GM19463 (cell line): ENCODE measurements around the gene BICD1.
A peak's percentile ranks its signal among the peaks of the same experiment; 100 is the strongest.
"Not testable (repeated sequence)": the region's sequence is repeated elsewhere in the genome, so short reads cannot be mapped to it uniquely, and the experiment has no call there.

ENCODE experiments used
- ATAC-seq: cut with Tn5 transposase; IDR thresholded peaks from one replicate; pipeline ENCODE4 v1.9.1; 2021; ENCODE audit warnings: mild to moderate bottlenecking, moderate library complexity; ENCODE audit not compliant: unreplicated experiment

The BICD1 gene

GRCh38 chr12:32183650-32184049 lies 77.0 kb downstream of the BICD1 start:
- no peak for ATAC-seq

GRCh38 chr12:32187127-32187526 lies 80.5 kb downstream of the BICD1 start:
- not testable (repeated sequence) for ATAC-seq

DNA sequence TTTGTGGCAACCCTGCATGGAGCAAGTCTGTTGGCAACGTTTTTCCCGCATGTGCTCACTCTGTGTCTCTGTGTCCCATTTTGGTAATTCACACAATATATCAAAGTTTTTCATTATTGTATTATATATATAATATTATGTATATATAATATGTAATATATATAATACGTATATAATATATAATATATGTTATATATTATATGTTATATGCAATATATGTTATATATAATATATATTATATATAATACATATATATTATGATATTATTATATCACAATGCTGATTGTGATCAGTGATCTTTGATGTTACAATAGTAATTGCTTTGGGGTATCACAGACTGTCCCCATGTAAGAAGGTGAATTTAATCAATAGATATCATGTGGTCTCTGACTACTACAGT lies 84.8 kb downstream of the BICD1 start:
- ATAC-seq = no peak

DNA sequence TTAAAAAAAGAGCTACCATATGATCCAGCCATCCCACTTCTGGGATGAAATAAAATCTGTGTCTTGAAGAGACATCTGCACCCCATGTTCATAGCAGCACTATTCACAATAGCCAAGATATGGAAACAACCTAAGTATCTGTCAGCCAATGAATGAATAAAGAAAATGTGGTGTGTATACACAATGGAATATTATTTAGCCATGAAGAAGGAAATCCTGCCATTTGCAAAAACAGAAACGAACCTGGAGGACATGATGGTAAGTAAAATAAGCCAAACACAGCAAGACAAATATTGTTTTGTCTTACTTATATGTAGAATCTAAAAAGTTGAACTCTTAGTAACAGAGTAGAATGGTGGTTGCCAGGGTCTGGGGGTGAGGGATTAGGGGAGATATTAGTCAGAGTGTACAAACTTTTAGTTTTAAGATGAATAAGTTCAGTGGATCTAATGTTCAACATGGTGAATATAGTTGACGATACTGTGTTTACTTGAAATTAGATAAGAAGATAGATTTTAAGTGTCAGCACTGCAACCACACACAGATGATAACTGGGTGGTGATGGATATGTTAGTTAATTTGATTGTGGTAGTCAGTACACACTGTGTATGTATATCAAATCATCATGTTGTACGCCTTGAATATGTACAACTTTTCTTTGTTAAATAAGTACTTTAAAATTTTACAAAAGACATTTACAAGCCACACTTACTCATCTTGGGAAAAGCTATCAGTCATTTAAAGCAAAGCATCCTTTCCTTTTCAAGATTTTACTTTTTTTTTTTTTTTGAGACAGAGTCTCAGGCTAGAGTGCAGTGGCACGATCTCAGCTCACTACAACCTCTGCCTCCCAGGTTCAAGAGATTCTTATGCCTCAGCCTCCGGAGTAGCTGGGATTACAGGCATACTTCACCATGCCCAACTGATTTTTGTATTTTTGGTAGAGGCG lies 89.9 kb downstream of the BICD1 start:
- no peak for ATAC-seq

- no peak for ATAC-seq
Measured at GRCh38 chr12:32197421-32197820, 90.8 kb downstream of the BICD1 start.

GRCh38 chr12:32198555-32198954 lies 91.9 kb downstream of the BICD1 start:
- ATAC-seq = no peak

DNA sequence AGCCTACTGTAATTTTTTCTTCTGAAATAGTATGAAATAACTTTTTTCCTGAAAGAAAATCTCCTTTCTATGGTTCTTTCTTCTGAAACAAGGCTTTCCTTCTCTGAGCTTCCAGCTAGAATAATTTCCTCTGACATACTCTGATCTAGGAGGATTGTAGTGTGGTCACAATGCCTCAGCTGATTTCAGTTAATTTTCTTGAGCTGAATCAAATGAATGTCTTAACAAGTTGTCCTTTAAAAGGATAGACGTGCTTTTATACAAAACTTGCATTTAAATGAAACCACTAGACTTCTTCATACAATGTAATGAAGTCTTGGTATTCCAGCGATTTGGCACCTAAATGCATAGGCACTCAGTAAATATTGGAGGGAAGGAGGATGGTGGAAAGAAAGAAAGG lies 94.4 kb downstream of the BICD1 start:
- no peak for ATAC-seq

DNA sequence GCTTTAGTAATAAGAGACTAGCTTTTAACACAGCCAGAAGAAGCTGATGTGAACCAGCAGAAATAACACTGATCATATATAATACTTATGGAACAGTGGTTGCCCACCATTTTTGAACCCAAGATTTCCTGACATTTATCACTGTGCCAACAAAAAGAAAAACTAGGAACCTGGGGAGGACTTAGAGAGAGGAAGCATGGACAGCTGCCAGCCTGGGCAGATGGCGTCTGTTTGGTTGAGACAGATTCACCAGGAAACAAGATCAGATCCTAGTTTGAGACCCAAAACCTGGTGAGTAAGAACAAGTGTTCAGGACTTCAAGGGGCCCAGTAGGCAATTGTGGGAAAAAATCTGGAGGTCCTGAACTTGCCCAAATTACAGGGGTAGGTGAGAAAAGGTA lies 95.3 kb downstream of the BICD1 start:
- no peak for ATAC-seq

DNA sequence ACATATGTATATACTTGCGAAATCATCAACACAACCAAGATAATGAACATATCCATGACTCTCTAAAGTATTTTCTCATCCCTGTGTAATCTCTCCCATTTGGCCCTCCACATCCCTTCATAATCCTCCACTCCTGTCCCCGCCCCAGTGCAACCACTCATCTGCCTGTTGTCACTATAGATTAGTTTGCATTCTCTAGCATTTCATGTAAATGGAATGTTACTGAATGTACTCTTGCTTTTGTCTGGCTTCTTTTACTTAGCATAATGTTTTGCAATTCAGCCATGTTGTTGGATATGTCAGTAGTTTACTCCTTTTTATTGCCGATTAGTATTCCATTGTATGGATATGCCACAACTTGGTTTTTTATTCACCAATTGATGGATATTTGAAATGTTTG lies 99.1 kb downstream of the BICD1 start:
- no peak for ATAC-seq

GRCh38 chr12:32208355-32208754 lies 101.7 kb downstream of the BICD1 start:
- ATAC-seq = no peak

GRCh38 chr12:32211066-32211899 lies 104.6 kb downstream of the BICD1 start:
- no peak for ATAC-seq

DNA sequence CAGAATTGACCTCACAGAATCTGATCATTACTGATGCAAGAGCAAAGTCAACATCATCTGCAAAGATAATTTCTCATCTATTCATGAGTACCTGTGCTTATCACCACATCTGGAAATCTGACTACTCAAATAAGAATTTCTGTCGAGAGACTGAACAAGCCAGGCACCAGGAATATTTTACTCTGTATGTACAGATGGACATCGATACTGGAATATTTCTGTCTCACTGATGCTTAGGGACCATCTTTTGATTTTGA lies 105.2 kb downstream of the BICD1 start:
- no peak for ATAC-seq

GRCh38 chr12:32214723-32215122 lies 108.1 kb downstream of the BICD1 start:
- no peak for ATAC-seq

GRCh38 chr12:32217354-32218310 lies 111.0 kb downstream of the BICD1 start:
- ATAC-seq = peak; percentile 65

DNA sequence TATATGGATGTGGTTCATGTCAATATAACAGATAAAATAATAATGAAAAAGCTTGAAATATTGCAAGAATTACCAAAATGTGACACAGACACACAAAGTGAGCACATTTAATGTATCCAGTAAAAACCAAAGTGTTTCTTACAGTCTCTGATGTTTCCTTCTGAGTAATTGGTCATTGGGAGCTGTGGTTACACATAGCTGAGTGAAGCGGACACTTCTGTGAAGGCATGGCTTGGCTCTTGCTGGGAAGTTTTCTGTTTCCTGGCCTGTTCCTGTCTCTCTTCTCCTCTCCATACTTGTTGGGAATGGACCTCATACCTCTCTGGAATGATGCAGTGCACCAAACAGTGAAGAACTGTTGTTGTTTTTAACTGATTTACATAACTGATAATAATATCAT lies 117.3 kb downstream of the BICD1 start:
- ATAC-seq = no peak

GRCh38 chr12:32226768-32227167 lies 120.1 kb downstream of the BICD1 start:
- no peak for ATAC-seq

DNA sequence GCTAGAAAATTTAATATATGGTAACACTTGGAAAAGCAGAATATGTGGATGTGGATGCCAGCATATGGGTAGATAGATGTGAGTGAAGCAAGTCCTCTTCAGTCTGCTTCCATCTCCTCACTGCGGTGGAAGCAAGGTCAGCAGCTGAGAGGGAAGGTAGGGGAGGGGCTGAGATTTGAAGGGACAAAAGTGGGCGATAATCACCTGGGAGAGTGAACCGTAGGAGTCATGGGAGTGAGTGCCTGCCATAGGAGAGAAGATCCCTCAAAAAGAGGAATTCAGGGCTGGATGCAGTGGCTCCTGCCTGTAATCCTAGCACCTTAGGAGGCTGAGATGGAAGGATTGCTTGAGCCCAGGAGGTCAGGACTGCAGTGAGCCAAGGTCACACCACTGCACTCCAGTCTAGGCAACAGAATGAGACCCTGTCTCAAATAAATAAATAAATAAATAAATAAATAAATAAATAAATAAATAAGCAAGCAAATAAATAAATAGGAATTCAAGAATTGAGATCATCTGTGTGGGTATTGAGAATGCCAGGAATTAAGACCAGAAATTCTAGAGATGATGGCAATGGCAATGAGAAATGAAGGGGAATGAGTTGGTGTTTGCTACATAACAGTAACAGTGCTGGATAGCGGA lies 123.4 kb downstream of the BICD1 start:
- ATAC-seq = no peak

DNA sequence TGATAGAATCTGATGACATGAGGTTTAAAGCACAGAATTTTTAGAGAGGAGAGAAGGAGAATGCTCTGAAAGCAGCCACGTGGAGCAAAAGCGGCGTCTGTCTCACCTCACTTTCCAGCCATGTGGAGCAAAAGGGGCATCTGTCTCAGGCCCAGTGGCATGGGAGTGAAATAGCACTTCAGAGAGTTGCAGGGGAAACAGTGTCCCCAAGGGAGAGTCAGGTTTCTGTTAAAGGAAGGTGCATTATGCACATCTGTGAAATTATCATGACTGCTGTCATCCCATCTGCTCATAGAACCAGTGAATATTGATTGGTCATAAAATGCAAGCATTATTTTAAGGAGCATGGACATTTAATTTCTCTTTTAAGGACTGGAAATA lies 124.0 kb downstream of the BICD1 start:
- ATAC-seq = no peak

GRCh38 chr12:32231361-32231760 lies 124.7 kb downstream of the BICD1 start:
- not testable (repeated sequence) for ATAC-seq

DNA sequence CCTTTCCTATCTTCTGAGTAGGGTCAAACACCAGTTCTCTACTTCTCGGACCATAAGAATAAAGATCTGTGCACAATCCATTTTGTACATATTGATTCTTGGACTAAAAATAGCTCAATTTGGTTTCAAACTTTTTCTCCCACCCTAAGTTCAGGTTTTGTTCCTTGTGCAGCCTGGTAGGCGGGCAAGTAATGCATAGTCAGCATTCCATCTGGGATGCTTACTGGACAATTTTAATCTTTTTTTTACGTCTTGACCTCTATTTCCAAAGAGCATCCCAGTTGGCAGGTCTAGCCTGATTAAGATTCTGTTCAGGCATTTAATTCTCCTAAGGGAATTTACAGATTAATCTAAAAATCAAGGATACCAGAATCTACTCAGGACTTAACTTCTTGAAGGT lies 126.9 kb downstream of the BICD1 start:
- no peak for ATAC-seq

GRCh38 chr12:32235251-32235650 lies 128.6 kb downstream of the BICD1 start:
- no peak for ATAC-seq
